ENCODE data around the gene SLC8A3.

The SLC8A3 gene

GRCh38 chr14:70177081-70177800 is 11.5 kb downstream of the SLC8A3 start:
- no peak for DNase-seq (ENCODE audit: low read depth, low spot score)

- no peak for DNase-seq (ENCODE audit: low read depth, low spot score)
Measured at GRCh38 chr14:70173569-70173968, 15.2 kb downstream of the SLC8A3 start.

GRCh38 chr14:70171726-70172125 is 17.0 kb downstream of the SLC8A3 start:
- no peak for DNase-seq (ENCODE audit: low read depth, low spot score)

- no peak for DNase-seq (ENCODE audit: low read depth, low spot score)
Measured at GRCh38 chr14:70170976-70171375, 17.8 kb downstream of the SLC8A3 start.

- no peak for DNase-seq (ENCODE audit: low read depth, low spot score)
Measured at GRCh38 chr14:70168406-70168805, 20.3 kb downstream of the SLC8A3 start.

- no peak for DNase-seq (ENCODE audit: low read depth, low spot score)
Measured at GRCh38 chr14:70166530-70167203, 22.1 kb downstream of the SLC8A3 start.

GRCh38 chr14:70162358-70162757 is 26.4 kb downstream of the SLC8A3 start:
- DNase-seq (ENCODE audit: low read depth, low spot score): no peak

GRCh38 chr14:70156592-70156991 is 32.2 kb downstream of the SLC8A3 start:
- DNase-seq (ENCODE audit: low read depth, low spot score): no peak

- DNase-seq (ENCODE audit: low read depth, low spot score): no peak
Measured at GRCh38 chr14:70152704-70153103, 36.0 kb downstream of the SLC8A3 start.

- DNase-seq (ENCODE audit: low read depth, low spot score): no peak
Measured at GRCh38 chr14:70152081-70152480, 36.7 kb downstream of the SLC8A3 start.

- no peak for DNase-seq (ENCODE audit: low read depth, low spot score)
Measured at GRCh38 chr14:70149596-70150165, 39.1 kb downstream of the SLC8A3 start.

- DNase-seq (ENCODE audit: low read depth, low spot score): no peak
Measured at GRCh38 chr14:70148911-70149595, 39.7 kb downstream of the SLC8A3 start.

GRCh38 chr14:70148351-70148750 is 40.4 kb downstream of the SLC8A3 start:
- DNase-seq (ENCODE audit: low read depth, low spot score): no peak

- no peak for DNase-seq (ENCODE audit: low read depth, low spot score)
Measured at GRCh38 chr14:70144046-70144445, 44.7 kb downstream of the SLC8A3 start.

GRCh38 chr14:70143306-70143705 is 45.4 kb downstream of the SLC8A3 start:
- no peak for DNase-seq (ENCODE audit: low read depth, low spot score)

- no peak for DNase-seq (ENCODE audit: low read depth, low spot score)
Measured at GRCh38 chr14:70140614-70141013, 48.1 kb downstream of the SLC8A3 start.

- no peak for DNase-seq (ENCODE audit: low read depth, low spot score)
Measured at GRCh38 chr14:70139384-70139783, 49.4 kb downstream of the SLC8A3 start.

- DNase-seq (ENCODE audit: low read depth, low spot score): no peak
Measured at GRCh38 chr14:70137788-70138187, 51.0 kb downstream of the SLC8A3 start.

- DNase-seq (ENCODE audit: low read depth, low spot score): no peak
Measured at GRCh38 chr14:70133461-70133860, 55.3 kb downstream of the SLC8A3 start.

GRCh38 chr14:70130482-70130881 is 58.3 kb downstream of the SLC8A3 start:
- no peak for DNase-seq (ENCODE audit: low read depth, low spot score)

- no peak for DNase-seq (ENCODE audit: low read depth, low spot score)
Measured at GRCh38 chr14:70127186-70127585, 61.6 kb downstream of the SLC8A3 start.

- no peak for DNase-seq (ENCODE audit: low read depth, low spot score)
Measured at GRCh38 chr14:70123796-70124195, 65.0 kb downstream of the SLC8A3 start.

All from iPS DF 19.7 (cell line).